GM21515 (cell line): ENCODE measurements around the gene SFSWAP.

ENCODE experiments used
- ATAC-seq: cut with Tn5 transposase; IDR thresholded peaks from one replicate; pipeline ENCODE4 v1.9.1; 2021; ENCODE audit not compliant: unreplicated experiment

The SFSWAP gene

DNA sequence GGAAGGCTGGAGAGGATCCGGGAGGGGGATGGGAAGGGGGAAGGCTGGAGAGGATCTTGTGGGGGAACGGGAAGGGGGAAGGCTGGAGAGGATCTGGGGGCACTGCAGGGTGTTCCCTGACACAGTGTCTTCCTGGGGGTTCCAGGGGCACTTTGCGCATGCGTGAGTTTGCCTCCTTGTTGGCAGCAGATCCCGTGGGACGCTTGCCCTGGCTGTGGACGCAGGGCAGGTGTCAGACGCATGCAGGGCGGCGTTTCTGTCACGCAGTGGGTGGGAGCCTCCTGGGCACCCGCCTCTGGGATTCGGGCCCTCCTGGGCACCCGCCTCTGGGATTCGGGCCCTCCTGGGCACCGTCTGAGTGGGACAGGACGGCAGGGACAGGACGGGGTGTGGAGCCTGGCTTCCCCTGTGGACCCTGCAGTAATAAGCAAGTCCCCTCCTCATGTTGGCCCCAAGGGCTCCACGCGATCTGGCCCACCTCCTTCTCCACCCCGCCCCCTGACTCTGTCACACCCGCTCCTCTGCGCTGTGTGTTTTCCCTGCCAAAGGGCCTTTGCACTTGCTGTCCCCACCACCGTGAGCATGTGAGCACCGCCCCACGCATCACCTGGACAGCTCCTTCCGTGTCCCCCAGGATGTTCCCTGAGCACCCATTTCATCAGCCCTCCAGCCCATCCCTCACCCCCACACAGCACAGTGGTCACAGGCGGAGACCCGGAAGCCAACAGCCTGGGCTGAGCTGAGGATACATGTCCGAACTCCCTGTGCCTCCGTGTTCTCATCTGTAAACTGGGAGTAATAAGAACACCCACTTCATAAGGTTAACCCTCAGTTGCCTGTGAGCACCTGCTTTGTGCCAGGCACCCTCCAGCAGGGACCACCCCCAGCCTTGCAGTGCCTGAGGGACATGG, 121.7 kb downstream of the SFSWAP start:
- ATAC-seq: no peak

DNA sequence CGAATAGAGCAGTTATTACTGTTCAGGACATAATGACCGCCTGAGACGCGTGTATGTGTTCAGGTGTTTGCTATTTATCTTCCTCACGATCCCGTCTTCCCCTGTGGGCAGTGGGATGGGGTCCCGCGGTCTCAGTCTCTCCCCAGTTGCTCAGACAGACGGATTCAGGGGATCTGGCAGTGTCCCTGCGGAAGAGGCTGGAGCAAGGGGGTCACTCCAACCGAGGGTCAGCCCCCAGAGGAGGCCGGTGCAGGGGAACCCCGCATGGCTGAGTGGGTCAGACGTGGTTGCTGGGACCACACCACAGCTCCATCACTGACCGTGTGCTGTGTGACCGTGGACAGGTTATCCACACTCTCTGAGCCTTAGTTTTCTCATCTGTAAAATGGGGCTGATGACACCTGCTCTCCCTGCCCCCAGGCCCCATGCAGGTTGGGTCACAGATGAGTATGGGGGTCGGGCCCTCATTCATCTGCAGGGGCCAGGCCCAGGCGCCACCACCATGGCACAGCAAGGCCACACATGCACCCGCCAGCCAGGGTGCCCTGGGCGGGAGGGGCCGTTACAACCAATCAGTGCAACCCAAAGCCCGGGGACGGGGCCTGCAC, 122.5 kb downstream of the SFSWAP start:
- ATAC-seq: no peak

GRCh38 chr12:131833896-131834641, 123.2 kb downstream of the SFSWAP start:
- ATAC-seq: no peak

- no peak for ATAC-seq
Measured at GRCh38 chr12:131834798-131835615, 124.1 kb downstream of the SFSWAP start.

- no peak for ATAC-seq
Measured at GRCh38 chr12:131835616-131836171, 124.8 kb downstream of the SFSWAP start.

DNA sequence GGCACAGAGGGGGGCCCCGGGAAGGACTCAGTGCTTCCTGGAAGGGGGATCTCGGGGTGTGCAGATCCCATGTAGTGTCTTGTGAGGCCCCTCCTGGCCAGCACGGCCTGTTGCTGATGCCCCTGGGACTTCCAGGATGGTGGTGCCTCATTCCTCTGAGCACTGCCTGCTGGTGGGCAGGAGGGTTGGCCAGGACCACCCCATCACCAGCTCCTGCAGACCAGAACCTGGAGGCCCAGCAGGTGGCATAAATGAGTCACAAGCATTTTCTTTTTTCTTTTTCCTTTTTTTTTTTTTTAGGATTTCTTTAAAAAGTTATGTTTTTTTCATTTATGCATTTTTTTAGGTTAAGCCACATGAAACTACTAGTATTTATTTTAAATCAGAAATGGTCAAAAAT, 125.3 kb downstream of the SFSWAP start:
- no peak for ATAC-seq

DNA sequence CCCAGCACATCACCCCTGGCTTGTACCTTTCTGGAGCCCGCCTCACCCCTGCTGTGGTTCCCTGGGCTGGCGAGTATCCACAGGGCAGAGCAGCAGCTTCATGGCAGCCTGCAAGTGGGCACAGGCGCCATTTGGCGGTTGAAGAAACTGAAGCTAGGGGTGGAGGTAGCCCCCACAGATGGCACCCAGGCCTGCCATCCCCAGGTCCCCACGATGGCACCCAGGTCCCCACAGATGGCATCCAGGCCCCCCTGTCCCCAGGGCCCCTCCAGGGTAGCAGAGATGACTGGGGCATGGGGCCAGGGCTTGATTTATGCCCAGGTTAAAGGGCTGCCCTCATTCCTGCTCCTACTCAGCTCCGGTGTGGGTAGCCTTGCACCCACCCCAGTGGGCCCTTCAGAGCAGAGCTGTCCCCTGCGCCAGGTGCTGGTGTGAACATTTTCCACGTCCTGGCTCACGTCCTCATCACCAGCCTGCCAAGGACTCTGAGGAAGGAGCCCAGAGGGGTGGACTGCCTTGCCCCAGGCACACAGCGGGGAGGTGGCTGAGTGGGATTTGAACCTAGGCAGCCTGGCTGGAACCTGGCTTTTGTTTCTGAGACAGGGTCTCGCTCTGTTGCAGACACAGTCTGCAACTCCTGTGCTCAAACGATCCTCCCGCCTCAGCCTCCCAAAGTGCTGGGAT, 126.0 kb downstream of the SFSWAP start:
- no peak for ATAC-seq

DNA sequence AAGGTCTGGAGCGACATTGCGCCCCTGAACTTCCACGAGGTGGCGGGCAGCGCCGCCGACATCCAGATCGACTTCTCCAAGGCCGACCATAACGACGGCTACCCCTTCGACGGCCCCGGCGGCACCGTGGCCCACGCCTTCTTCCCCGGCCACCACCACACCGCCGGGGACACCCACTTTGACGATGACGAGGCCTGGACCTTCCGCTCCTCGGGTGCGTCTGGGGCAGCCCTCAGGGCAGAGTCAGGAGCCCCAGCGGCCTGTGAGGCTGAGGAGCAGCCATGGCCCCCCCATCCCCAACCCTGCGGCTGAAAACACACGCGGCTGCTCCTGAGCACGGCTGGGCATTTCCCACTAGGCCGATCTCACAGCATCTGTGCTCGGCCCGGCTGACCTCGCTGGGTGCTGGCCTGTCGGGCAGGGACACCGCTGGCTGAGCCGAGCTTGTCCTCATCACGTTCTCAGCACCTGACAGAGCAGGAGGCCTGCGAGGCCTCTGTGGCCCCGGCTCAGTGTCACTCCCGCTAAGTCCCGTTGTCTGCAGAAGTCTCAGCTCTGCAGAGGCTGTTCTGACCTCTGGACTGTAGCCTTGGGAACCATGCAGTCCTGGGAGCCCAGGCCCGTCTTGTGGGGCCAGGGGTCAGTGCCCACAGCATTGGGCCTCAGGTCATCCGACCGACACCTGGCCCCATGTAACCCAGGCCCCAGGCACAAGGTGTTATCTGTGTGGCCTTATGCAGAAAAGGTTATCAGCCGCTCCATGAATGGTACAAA, 129.9 kb downstream of the SFSWAP start:
- ATAC-seq: no peak

- no peak for ATAC-seq
Measured at GRCh38 chr12:131841547-131841946, 130.7 kb downstream of the SFSWAP start.

DNA sequence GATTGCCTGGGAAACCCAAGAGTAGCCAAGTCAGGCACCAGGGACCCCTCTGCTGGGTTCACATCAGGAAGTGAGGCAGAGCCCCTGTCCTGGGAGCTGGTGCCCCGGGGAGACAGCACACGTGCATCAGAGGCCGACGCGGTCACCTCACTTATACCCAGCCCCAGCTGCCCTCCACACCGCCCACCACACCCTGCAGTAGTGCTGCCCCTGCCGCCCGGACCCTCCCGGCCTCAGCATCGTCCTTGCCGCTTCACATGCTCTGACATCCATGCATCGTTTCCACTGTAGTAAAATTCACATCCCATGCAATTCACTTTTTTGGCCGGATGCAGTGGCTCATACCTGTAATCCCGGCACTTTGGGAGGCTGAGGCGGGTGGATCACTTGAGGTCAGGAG, 131.3 kb downstream of the SFSWAP start:
- no peak for ATAC-seq

DNA sequence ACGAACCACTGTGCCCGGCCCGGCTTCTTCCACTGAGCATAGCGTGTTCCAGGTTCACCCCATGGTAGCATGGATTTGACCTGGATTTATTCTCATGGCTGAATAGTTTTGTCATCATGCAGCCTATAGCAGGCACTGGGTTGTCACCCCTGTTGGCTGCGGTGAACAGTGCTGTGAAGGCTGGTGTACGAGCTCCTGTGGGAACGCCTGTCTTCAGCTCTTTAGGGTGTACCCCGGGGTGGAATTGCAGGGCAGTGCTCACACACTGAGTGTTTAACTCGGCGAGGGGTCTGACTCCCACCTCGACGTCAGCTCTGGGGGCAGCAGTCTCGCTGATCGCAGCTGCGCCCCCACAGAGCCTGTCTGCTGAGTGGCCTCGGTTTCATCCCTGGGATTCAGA, 132.6 kb downstream of the SFSWAP start:
- no peak for ATAC-seq

- ATAC-seq: no peak
Measured at GRCh38 chr12:131844140-131844539, 133.2 kb downstream of the SFSWAP start.

- no peak for ATAC-seq
Measured at GRCh38 chr12:131844656-131845055, 133.8 kb downstream of the SFSWAP start.

DNA sequence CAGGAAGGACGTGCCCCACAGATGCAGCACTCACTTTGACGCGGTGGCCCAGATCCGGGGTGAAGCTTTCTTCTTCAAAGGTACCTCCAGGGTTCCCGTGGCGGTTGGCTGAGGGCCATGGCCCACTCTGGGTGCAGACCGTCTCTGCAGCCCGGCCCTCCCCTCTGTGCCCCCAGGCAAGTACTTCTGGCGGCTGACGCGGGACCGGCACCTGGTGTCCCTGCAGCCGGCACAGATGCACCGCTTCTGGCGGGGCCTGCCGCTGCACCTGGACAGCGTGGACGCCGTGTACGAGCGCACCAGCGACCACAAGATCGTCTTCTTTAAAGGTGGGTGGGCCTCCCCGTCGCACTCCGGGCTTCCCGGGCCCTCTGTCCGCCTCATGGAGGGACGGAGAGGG, 134.2 kb downstream of the SFSWAP start:
- no peak for ATAC-seq

DNA sequence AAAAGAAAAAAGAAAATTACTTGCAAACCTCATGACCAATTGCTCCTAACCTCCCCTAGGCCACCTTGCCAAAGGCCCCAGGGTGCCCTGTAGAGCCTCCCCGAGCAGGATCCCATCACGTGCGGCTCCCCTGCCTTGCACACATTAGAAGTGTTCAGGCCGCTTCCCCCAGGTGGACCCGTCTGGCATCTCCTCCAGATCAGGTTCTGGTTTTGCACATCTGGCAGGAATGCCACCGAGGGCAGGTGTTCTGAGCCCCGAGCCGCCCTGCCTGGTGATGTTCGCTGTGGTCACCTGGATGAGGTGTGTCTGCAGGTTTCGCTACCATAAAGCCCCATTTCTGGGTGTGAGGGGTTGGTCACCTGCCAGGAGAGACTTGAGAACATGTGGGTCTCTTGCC, 136.6 kb downstream of the SFSWAP start:
- ATAC-seq: no peak

GRCh38 chr12:131848753-131849152, 137.9 kb downstream of the SFSWAP start:
- no peak for ATAC-seq
